Immature natural killer cell (primary cell): ENCODE data around the gene PREB. TPM values are rescaled to one million over a fixed set of nuclear protein-coding genes. Genes with fewer than 3 reads are reported as not detected.
"Not testable (repeated sequence)": the region's sequence is repeated elsewhere in the genome, so short reads cannot be mapped to it uniquely, and the experiment has no call there.

Experiments used
- DNase-seq, 3 donors: peaks; one replicate each; pipeline ENCODE4 v3.0.0; 2022; ENCODE audit warnings: mixed read lengths in 1 of 3
- H3K27ac Mint-ChIP-seq, 6 donors: one replicate each; pipeline ENCODE4 v1.8.0; 2020; ENCODE audit warnings: mixed read lengths in 6 of 6, mild to moderate bottlenecking in 5 of 6, inconsistent platforms in 4 of 6, moderate library complexity in 3 of 6
- H3K27me3 Mint-ChIP-seq, 3 donors: one replicate each; pipeline ENCODE4 v1.8.0; 2020 to 2021; ENCODE audit warnings: low read depth in 3 of 3, mild to moderate bottlenecking in 3 of 3, mixed read lengths in 3 of 3, moderate library complexity in 3 of 3, inconsistent platforms in 1 of 3
- H3K36me3 Mint-ChIP-seq, 3 donors: one replicate each; pipeline ENCODE4 v1.8.0; 2020; ENCODE audit warnings: mixed read lengths in 3 of 3, inconsistent platforms in 2 of 3, mild to moderate bottlenecking in 2 of 3
- H3K4me1 Mint-ChIP-seq, 2 donors: one replicate each; pipeline ENCODE4 v1.8.0; 2020; ENCODE audit warnings: inconsistent platforms in 2 of 2, mild to moderate bottlenecking in 2 of 2, mixed read lengths in 2 of 2, moderate library complexity in 1 of 2
- H3K4me3 Mint-ChIP-seq, 5 donors: one replicate each; pipeline ENCODE4 v1.8.0; 2020; ENCODE audit warnings: mild to moderate bottlenecking in 5 of 5, mixed read lengths in 5 of 5, inconsistent platforms in 3 of 5, moderate library complexity in 3 of 5
- H3K9me3 Mint-ChIP-seq, 6 donors: one replicate each; pipeline ENCODE4 v1.8.0; 2020; ENCODE audit warnings: mild to moderate bottlenecking in 6 of 6, mixed read lengths in 6 of 6, inconsistent platforms in 4 of 6, moderate library complexity in 3 of 6
- polyA plus RNA-seq, 3 donors: library from polyadenylated mRNA; unstranded; fragments of 300-500 nt; fragmentation: Illumina TruSeq; gene quantifications; one replicate each; pipeline ENCODE4 v1.2.3, GENCODE V29; 2021

The PREB gene
- polyA plus RNA-seq, 3 donors from 2014 or later, result 90.9 to 105 (median 94.2) TPM

- no peak for DNase-seq
- H3K36me3 Mint-ChIP-seq, result peaks cover 0 to 15% (median 0%) of the 10 kb centered on the region in 3 donors
- H3K9me3 Mint-ChIP-seq, result no peaks in the 10 kb centered on the region
- H3K4me3 Mint-ChIP-seq, result no peak overlapping the region
- peaks cover 1 to 5% (median 3%) of the 10 kb centered on the region in 3 donors for H3K27me3 Mint-ChIP-seq
- peaks cover 11 to 23% of the 10 kb centered on the region in 2 donors for H3K4me1 Mint-ChIP-seq
- H3K27ac Mint-ChIP-seq, result no peak overlapping the region
These were observed 6.4 kb downstream of the PREB start for GRCh38 chr2:27127883-27128667.

DNA sequence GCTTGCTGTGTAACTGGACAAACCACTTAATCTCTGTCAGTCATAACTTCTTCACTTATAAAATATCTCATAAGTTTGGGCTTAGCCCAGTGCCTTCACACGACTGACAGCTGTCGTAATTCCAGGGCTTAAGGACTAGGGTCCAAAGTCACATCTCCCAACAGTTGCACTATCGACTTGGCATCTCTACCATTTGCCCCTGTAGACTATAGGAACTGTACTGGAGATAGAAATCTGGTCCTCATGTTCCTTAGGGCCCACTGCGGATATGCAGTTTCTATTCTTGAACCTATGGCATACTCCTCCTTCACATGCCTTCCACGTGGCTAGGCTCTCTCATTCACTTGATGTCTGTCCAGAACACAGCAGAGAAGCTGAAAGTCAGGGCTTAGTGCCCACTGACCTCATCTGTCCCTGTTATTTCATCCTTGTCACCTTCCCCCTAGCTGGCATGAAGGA, 8.2 kb downstream of the PREB start:
- no peak for DNase-seq
- H3K4me3 Mint-ChIP-seq, result no peak overlapping the region

GRCh38 chr2:27125104-27125503, 9.3 kb downstream of the PREB start:
- Mint-ChIP-seq H3K27me3 (peaks cover 3 to 7% (median 6%) of the 10 kb centered on the region in 3 donors), H3K9me3 (no peaks in the 10 kb centered on the region), H3K36me3 (peaks cover 0 to 5% (median under 1%) of the 10 kb centered on the region in 3 donors), H3K4me1 (peaks cover 16 to 19% of the 10 kb centered on the region in 2 donors), H3K27ac (peak overlapping the region in 3 of 6 donors; percentile 23 to 91 (median 34)), H3K4me3 (peak overlapping the region in 2 of 5 donors; percentile 52 to 65)
- no peak for DNase-seq

More for the DNA sequence above, 8.2 kb downstream of the PREB start:
- Mint-ChIP-seq H3K36me3 (peaks cover 0 to 15% (median 0%) of the 10 kb centered on the region in 3 donors), H3K4me1 (peaks cover 17% of the 10 kb centered on the region in 2 donors), H3K27ac (peak overlapping the region in 4 of 6 donors; percentile 0 to 66 (median 25)), H3K27me3 (peaks cover 3 to 6% (median 3%) of the 10 kb centered on the region in 3 donors), H3K9me3 (no peaks in the 10 kb centered on the region)

DNA sequence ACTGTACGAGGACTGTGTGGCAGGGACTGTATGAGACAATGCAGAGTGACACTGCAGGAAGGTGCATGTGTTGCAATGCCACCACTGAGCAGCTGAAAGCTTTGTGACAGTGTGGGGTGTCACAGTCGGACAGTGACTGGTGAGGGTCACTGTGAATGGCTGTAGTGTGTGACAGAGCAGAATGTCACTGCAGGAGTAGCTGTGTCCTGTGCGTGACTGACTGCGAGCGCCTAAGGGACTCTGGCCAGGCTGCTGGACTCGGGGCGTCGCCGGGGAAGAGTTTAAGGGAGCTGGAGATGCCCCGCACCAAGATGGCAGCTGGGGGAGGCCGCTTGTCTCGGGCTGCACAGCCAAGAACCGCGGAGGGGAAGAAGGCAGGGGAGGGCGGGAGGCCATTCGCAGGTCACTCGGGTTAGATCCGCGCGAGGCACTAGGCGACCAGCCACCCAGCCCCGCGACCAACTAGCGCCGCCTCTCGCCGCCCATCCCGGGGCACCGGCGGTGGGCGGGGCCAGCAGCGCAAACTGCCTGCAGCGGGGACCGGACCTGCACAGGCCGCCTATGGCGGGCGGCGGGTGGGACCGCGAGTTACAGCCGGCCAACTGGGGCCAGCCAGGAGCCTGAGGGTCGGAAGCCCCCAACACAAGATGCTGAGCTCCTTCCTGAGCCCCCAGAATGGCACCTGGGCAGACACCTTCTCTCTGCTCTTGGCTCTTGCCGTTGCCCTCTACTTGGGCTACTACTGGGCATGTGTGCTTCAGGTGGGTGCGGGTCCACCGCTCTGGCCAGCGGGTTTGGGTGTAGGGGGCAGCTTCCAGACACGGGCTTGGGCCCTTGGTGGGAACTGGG, 10.9 kb downstream of the PREB start, which contains the start of gene ABHD1:
Gene ABHD1, plus strand, starts transcription at position 514 of the 849 bp plus-strand sequence. Its CDS starts 134 bp downstream, at position 648.
- peak; percentile 72 to 77 (median 74) for DNase-seq
- Mint-ChIP-seq H3K36me3 (peaks cover 0 to 3% (median 0%) of the 10 kb centered on the region in 3 donors), H3K27ac (peak within 1 kb of the TSS; percentile 81 to 94 (median 90)), H3K27me3 (peaks cover 7 to 11% (median 10%) of the 10 kb centered on the region in 3 donors), H3K4me3 (peak within 1 kb of the TSS; percentile 88 to 95 (median 93)), H3K9me3 (no peaks in the 10 kb centered on the region), H3K4me1 (peaks cover 21 to 22% of the 10 kb centered on the region in 2 donors)

DNA sequence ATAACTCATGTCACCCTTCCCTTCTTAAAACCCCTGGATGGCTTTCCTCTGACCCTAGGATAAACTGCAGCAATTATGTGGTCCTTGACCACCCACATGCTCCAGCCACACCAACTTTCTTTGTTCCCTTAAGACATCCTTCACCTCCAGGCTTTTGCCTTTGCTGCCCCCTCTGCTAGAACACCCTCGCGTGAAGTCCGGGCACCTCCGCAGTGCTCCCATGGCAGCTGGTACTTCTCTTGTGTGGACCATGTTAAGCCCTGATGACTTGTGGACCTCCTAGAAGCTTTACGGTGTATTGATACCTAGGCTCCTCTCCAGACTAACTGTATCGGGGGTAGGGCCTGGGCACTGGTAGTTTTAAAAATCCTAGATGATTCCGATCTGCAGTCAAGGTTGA, 11.6 kb downstream of the PREB start:
- no peak for DNase-seq
- peaks cover 21 to 22% of the 10 kb centered on the region in 2 donors for H3K4me1 Mint-ChIP-seq
- H3K27ac Mint-ChIP-seq, result peak overlapping the region; percentile 81 to 92 (median 90)

GRCh38 chr2:27121906-27122305, 12.5 kb downstream of the PREB start:
- Mint-ChIP-seq H3K4me3 (peak overlapping the region in 4 of 5 donors; percentile 29 to 95 (median 90)), H3K27me3 (peaks cover 7 to 21% (median 12%) of the 10 kb centered on the region in 3 donors), H3K9me3 (no peaks in the 10 kb centered on the region), H3K27ac (peak overlapping the region in 2 of 6 donors; percentile 14 to 32), H3K4me1 (peaks cover 21 to 22% of the 10 kb centered on the region in 2 donors), H3K36me3 (peaks cover 0 to 3% (median 0%) of the 10 kb centered on the region in 3 donors)
- no peak for DNase-seq

More for the DNA sequence above, 11.6 kb downstream of the PREB start:
- Mint-ChIP-seq H3K27me3 (peaks cover 7 to 15% (median 12%) of the 10 kb centered on the region in 3 donors), H3K9me3 (no peaks in the 10 kb centered on the region), H3K4me3 (peak overlapping the region; percentile 88 to 95 (median 93)), H3K36me3 (peaks cover 0 to 3% (median 0%) of the 10 kb centered on the region in 3 donors)

GRCh38 chr2:27119330-27119670, 15.1 kb downstream of the PREB start:
- H3K4me3 Mint-ChIP-seq, result peak overlapping the region; percentile 38 to 79 (median 66)
- H3K4me1 Mint-ChIP-seq, result peaks cover 21 to 22% of the 10 kb centered on the region in 2 donors
- not testable (repeated sequence) for H3K36me3 Mint-ChIP-seq, H3K27ac Mint-ChIP-seq, DNase-seq, H3K9me3 Mint-ChIP-seq
- peaks cover 5 to 21% (median 14%) of the 10 kb centered on the region in 3 donors for H3K27me3 Mint-ChIP-seq

DNA sequence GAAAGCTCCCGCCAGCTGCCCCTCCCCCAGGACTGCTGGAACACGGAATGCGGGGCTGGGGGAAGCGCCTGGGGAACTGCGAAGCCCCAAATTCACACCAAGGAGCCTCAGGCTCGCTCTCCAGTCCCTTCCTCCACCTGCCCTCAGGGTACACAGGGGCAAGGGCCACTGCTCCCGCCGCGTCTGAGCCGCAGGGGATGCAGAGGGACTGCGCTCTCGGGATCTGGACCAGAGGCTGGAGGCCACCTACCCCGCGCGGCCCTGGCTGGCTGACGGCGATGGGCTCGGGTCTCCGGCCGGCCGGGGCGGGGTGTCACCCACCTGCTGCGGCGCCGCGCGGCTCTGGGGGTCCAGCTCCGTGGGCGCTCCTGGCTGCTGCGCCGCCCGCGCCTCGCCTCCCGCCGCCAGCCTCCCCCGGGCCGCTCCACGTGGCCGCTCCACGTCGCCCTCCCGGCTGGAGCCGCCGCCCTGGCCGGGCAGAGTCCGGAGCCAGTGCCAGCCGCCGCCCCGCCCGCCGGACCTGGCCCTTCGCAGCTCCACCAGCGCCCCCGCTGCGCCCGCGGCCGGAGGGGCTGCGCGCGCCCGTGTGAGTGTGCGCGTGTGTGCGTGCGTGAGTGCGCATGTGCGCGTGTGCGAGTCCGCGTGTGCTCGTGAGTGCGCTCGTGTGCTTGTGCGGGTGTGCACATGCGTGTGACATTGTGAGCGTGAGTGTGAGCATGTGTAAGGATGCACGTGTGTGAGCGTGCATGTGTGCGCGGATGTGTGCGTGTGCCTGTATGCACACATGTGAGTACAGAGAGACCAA, 15.7 kb downstream of the PREB start, which contains the start of gene CGREF1:
Gene CGREF1, minus strand, starts transcription at position 604 of the 805 bp plus-strand sequence. CDS start 14,762 bp downstream, outside the sequence.
- H3K4me3 Mint-ChIP-seq, result peak within 1 kb of the TSS; percentile 46 to 79 (median 66)
- no peak within 1 kb of the TSS for H3K27ac Mint-ChIP-seq
- peaks cover 17 to 22% of the 10 kb centered on the region in 2 donors for H3K4me1 Mint-ChIP-seq
- DNase-seq, result no peak
- peaks cover 5 to 19% (median 10%) of the 10 kb centered on the region in 3 donors for H3K27me3 Mint-ChIP-seq
- H3K36me3 Mint-ChIP-seq, result peaks cover 0 to 3% (median 0%) of the 10 kb centered on the region in 3 donors
- H3K9me3 Mint-ChIP-seq, result no peaks in the 10 kb centered on the region

DNA sequence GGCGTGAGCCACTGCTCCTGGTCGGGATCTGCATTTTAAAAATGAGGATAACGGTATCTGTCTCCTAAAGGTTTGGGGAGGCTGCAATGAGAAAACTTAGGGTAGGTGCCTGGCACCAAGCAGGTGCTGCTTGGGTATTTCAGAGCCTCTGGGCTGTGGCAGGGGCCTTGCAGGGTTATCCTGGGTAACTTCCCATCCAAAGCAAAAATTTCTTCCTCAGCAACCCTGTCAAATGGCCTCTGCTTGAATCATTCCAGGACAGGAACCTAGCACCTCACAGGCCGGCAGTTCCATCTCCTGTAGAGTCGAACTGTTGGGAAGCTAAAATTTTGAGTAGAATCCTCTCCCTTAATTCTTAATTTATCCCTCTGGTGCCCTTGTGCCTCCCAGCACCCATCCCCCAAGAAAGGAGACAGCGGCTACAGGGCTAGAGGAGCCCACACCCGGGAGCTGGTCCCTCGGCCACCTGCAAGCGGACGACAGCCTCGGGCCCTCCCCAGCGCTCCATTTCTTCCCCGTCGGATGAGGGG, 16.4 kb downstream of the PREB start:
- no peak overlapping the region for H3K4me3 Mint-ChIP-seq
- no peak overlapping the region for H3K27ac Mint-ChIP-seq
- peaks cover 5 to 18% (median 9%) of the 10 kb centered on the region in 3 donors for H3K27me3 Mint-ChIP-seq
- peaks cover 0 to 3% (median 0%) of the 10 kb centered on the region in 3 donors for H3K36me3 Mint-ChIP-seq
- no peak for DNase-seq
- peaks cover 13 to 18% of the 10 kb centered on the region in 2 donors for H3K4me1 Mint-ChIP-seq
- H3K9me3 Mint-ChIP-seq, result no peaks in the 10 kb centered on the region

DNA sequence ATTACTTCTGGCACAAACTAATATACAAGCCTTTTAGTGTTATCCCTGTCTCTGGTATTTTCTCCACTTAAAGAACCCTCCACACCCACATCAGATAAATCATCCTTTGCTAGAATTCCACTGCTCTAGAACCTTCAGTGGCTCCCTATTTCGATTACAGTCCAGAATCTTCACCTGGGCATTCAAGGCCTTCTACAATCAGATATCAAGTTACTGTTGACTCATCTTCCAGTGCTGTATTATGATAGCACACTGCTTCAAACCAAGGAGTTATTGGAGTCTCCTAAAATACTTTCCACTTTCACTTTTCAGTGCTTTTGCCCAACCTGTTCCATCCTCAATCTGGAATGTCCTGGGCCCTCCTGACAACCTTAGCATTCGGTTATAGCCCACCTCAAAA, 18.9 kb downstream of the PREB start:
- no peaks in the 10 kb centered on the region for H3K9me3 Mint-ChIP-seq
- H3K27me3 Mint-ChIP-seq, result peaks cover 4 to 16% (median 8%) of the 10 kb centered on the region in 3 donors
- peaks cover 5% of the 10 kb centered on the region in 2 donors for H3K4me1 Mint-ChIP-seq
- no peak for DNase-seq
- no peak overlapping the region for H3K27ac Mint-ChIP-seq
- H3K36me3 Mint-ChIP-seq, result peaks cover 0 to 3% (median 0%) of the 10 kb centered on the region in 3 donors
- H3K4me3 Mint-ChIP-seq, result no peak overlapping the region

DNA sequence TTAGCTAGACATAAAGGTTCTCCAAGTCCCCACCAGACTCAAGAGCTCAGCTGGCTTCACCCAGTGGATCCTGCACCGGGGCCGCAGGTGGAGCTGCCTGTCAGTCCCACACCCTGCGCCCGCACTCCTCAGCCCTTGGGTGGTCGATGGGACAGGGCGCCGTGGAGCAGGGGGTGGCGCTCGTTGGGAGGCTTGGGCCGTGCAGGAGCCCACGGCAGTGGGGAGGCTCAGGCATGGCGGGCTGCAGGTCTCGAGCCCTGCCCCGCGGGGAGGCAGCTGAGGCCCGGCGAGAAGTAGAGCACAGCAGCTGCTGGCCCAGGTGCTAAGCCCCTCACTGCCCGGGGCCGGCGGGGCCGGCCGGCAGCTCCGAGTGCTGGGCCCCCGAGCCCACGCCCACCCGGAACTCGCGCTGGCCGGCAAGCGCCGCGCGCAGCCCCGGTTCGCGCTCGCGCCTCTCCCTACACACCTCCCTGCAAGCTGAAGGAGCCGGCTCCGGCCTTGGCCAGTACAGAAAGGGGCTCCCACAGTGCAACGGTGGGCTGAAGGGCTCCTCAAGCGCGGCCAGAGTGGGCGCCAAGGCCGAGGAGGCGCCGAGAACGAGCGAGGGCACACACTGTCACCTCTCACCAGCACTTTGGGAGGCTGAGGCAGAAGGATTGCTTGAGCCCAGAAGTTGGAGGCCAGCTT, 22.9 kb downstream of the PREB start:
- DNase-seq, H3K4me3 Mint-ChIP-seq, H3K27me3 Mint-ChIP-seq, H3K4me1 Mint-ChIP-seq, H3K27ac Mint-ChIP-seq, H3K9me3 Mint-ChIP-seq, H3K36me3 Mint-ChIP-seq: not testable (repeated sequence)
